ENCODE measurements around the gene BLTP3B. TPM values are rescaled to one million over a fixed set of nuclear protein-coding genes. Genes with fewer than 3 reads are reported as not detected.

The BLTP3B gene
- total and polyA plus RNA-seq, 11 donors, result 3.7 to 22.4 (median 16.2) TPM

DNA sequence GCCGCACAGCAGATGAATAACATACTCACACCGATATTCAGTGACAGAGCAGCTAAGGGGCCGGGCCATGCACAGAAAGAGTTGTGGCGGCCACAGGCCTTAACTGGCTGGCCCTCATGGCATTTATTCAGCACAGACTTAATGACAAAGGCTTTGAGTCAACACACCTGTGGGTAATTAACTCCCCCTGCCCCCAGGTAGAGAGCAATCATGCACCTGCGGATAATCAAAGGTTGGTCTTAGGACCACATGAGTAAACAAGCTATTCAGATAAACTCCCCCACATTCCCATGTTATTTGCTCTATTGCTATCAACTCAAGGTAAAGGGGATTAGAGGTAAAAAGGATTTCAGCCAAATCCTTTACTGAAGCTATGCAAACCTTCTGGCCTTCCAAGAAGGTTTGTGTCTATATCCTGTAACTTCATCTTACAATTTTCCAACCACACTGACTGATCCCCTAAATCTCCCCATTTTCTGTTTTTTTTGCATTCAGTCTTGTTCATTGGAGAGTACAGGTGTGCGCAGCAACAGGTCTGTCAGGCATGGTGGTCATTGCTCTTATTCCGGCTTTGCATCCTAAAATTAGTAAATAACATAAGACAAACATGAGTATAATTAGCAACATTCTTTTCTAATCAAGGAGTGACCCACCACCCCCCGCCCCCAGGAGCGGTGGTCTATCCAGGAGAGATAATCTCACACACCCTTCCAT lies 16.9 kb upstream of the BLTP3B start:
- Histone ChIP-seq H3K27me3 (no peaks in the 10 kb centered on the region), H3K36me3 (no peaks in the 10 kb centered on the region), H3K9me3 (no peaks in the 10 kb centered on the region), H3K27ac (no peak overlapping the region), H3K4me1 (peaks cover 0 to 14% (median 6%) of the 10 kb centered on the region in 12 donors), H3K4me3 (no peak overlapping the region)
- DNase-seq (no peak), ATAC-seq (no peak)
- intact Hi-C loops (cut with DNase I), result loop anchor here in 3 of 10 donors (5.0 to 10.0 kb wide), 3 partner anchors 38 to 395 kb away; partner anchors contain the start of gene ACTR6 (in 2 of the 3)
- TF ChIP-seq, protein P1, sequence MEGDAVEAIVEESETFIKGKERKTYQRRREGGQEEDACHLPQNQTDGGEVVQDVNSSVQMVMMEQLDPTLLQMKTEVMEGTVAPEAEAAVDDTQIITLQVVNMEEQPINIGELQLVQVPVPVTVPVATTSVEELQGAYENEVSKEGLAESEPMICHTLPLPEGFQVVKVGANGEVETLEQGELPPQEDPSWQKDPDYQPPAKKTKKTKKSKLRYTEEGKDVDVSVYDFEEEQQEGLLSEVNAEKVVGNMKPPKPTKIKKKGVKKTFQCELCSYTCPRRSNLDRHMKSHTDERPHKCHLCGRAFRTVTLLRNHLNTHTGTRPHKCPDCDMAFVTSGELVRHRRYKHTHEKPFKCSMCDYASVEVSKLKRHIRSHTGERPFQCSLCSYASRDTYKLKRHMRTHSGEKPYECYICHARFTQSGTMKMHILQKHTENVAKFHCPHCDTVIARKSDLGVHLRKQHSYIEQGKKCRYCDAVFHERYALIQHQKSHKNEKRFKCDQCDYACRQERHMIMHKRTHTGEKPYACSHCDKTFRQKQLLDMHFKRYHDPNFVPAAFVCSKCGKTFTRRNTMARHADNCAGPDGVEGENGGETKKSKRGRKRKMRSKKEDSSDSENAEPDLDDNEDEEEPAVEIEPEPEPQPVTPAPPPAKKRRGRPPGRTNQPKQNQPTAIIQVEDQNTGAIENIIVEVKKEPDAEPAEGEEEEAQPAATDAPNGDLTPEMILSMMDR (IDR thresholded peaks at IDR 0.05), result no peak
- no peak for TF ChIP-seq POLR2A (IDR thresholded peaks at IDR 0.05)
- 91 to 94% (median 92%) methylated on average over 9 of the region's 9 CpGs for WGBS, 4 donors

DNA sequence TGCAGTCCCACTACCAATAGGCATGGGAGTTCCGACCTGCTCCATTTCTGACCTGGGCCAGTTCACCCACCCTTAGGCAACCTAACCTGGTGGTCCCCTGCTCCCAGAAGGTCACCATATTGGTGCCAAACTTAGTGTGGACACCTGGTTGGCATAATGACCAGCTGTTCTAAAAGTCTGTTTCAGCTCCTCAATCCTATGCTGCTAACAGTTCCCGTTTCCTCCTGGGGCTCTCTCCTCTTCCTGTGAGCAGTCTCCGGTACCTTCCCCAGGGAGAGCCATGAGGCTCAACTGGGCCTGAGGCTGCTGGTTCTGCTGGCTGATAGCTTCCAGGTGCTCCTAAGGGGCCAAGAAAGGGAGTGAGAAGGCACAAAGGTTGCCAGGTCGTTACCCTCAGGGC lies 15.9 kb upstream of the BLTP3B start:
- H3K36me3 ChIP-seq, result no peaks in the 10 kb centered on the region
- TF ChIP-seq, protein P1 (IDR thresholded peaks at IDR 0.05), result no peak
- TF ChIP-seq POLR2A (IDR thresholded peaks at IDR 0.05), result no peak
- no peak overlapping the region for H3K4me3 ChIP-seq
- WGBS, 4 donors, result 81 to 90% (median 83%) methylated on average over 3 to 4 of the region's 4 CpGs
- H3K27ac ChIP-seq, result no peak overlapping the region
- no peaks in the 10 kb centered on the region for H3K27me3 ChIP-seq
- H3K4me1 ChIP-seq, result peaks cover 0 to 5% (median under 1%) of the 10 kb centered on the region in 12 donors
- intact Hi-C loops (cut with DNase I), result loop anchor here in 1 of 10 donors (10.0 kb wide), 1 partner anchor 396 kb away; no protein-coding TSS in a partner anchor
- ATAC-seq (no peak), DNase-seq (no peak)
- no peaks in the 10 kb centered on the region for H3K9me3 ChIP-seq

DNA sequence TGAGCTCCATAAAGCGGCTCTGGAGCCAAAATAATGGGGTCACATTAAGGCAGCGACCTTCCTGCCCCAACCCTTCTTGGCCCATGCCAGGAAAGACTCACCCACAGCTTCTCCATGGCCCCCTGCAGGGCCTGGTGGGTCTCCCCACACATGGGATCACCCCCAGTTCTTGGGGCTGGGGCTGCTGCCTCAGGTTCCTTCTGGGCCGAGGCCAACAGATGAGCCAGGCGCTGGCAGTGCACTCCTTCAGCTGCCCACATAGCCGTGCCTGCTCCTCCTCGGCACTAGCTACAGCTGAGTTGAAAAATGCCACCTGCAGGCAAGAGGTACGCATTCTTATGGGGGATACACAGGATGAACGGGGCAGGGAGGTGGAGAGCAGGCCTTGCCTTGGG lies 14.8 kb upstream of the BLTP3B start:
- intact Hi-C loops (cut with DNase I), result loop anchor here in 1 of 10 donors (10.0 kb wide), 1 partner anchor 397 kb away; no protein-coding TSS in a partner anchor
- 87 to 94% (median 91%) methylated on average over 8 of the region's 8 CpGs for WGBS, 4 donors
- no peak for ATAC-seq

More for the DNA sequence above, 14.8 kb upstream of the BLTP3B start:
- no peaks in the 10 kb centered on the region for H3K27me3 ChIP-seq
- DNase-seq, result no peak
- no peak overlapping the region for H3K27ac ChIP-seq
- no peaks in the 10 kb centered on the region for H3K9me3 ChIP-seq
- peaks cover 0 to 3% (median 0%) of the 10 kb centered on the region in 12 donors for H3K4me1 ChIP-seq
- no peaks in the 10 kb centered on the region for H3K36me3 ChIP-seq
- H3K4me3 ChIP-seq, result no peak overlapping the region
- no peak for TF ChIP-seq POLR2A (IDR thresholded peaks at IDR 0.05)
- TF ChIP-seq, protein P1 (IDR thresholded peaks at IDR 0.05), result no peak
